ENCODE measurements around the gene ERH.

The ERH gene

GRCh38 chr14:69373104-69373503 is 25.0 kb downstream of the ERH start:
- TF ChIP-seq RAD21 (IDR thresholded peaks at IDR 0.05; ENCODE audit: low read depth) (no peak), TCF12 (IDR thresholded peaks at IDR 0.05; ENCODE audit: low read depth) (no peak), FOXM1 (IDR thresholded peaks at IDR 0.05; ENCODE audit: borderline replicate concordance, low read depth) (no peak), TAF1 (IDR thresholded peaks at IDR 0.05; ENCODE audit: low read depth) (no peak), NFIC (IDR thresholded peaks at IDR 0.05) (no peak), YY1 (IDR thresholded peaks at IDR 0.05; ENCODE audit: low read depth) (no peak), USF1 (IDR thresholded peaks at IDR 0.05) (no peak), EP300 (IDR thresholded peaks at IDR 0.05; ENCODE audit: borderline replicate concordance) (no peak), TEAD4 (IDR thresholded peaks at IDR 0.05) (no peak), EGR1 (IDR thresholded peaks at IDR 0.05) (no peak), CREB1 (IDR thresholded peaks at IDR 0.05; ENCODE audit: low read depth) (no peak), CEBPB (IDR thresholded peaks at IDR 0.05) (no peak)
- TF ChIP-seq, protein P1, sequence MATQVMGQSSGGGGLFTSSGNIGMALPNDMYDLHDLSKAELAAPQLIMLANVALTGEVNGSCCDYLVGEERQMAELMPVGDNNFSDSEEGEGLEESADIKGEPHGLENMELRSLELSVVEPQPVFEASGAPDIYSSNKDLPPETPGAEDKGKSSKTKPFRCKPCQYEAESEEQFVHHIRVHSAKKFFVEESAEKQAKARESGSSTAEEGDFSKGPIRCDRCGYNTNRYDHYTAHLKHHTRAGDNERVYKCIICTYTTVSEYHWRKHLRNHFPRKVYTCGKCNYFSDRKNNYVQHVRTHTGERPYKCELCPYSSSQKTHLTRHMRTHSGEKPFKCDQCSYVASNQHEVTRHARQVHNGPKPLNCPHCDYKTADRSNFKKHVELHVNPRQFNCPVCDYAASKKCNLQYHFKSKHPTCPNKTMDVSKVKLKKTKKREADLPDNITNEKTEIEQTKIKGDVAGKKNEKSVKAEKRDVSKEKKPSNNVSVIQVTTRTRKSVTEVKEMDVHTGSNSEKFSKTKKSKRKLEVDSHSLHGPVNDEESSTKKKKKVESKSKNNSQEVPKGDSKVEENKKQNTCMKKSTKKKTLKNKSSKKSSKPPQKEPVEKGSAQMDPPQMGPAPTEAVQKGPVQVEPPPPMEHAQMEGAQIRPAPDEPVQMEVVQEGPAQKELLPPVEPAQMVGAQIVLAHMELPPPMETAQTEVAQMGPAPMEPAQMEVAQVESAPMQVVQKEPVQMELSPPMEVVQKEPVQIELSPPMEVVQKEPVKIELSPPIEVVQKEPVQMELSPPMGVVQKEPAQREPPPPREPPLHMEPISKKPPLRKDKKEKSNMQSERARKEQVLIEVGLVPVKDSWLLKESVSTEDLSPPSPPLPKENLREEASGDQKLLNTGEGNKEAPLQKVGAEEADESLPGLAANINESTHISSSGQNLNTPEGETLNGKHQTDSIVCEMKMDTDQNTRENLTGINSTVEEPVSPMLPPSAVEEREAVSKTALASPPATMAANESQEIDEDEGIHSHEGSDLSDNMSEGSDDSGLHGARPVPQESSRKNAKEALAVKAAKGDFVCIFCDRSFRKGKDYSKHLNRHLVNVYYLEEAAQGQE (IDR thresholded peaks at IDR 0.05; ENCODE audit: low read depth), result no peak

GRCh38 chr14:69372146-69372545 is 26.0 kb downstream of the ERH start:
- TF ChIP-seq EP300 (IDR thresholded peaks at IDR 0.05; ENCODE audit: borderline replicate concordance) (no peak), CEBPB (IDR thresholded peaks at IDR 0.05) (no peak), USF1 (IDR thresholded peaks at IDR 0.05) (no peak), EGR1 (IDR thresholded peaks at IDR 0.05) (no peak), TCF12 (IDR thresholded peaks at IDR 0.05; ENCODE audit: low read depth) (no peak), YY1 (IDR thresholded peaks at IDR 0.05; ENCODE audit: low read depth) (no peak), TAF1 (IDR thresholded peaks at IDR 0.05; ENCODE audit: low read depth) (no peak), NFIC (IDR thresholded peaks at IDR 0.05) (no peak), RAD21 (IDR thresholded peaks at IDR 0.05; ENCODE audit: low read depth) (no peak), CREB1 (IDR thresholded peaks at IDR 0.05; ENCODE audit: low read depth) (no peak), ZBTB7A (IDR thresholded peaks at IDR 0.05; ENCODE audit: low read depth) (no peak), TEAD4 (IDR thresholded peaks at IDR 0.05) (no peak), FOXM1 (IDR thresholded peaks at IDR 0.05; ENCODE audit: borderline replicate concordance, low read depth) (no peak)
- TF ChIP-seq, protein P2, sequence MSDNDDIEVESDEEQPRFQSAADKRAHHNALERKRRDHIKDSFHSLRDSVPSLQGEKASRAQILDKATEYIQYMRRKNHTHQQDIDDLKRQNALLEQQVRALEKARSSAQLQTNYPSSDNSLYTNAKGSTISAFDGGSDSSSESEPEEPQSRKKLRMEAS (IDR thresholded peaks at IDR 0.05), result no peak
- TF ChIP-seq, protein P1 (IDR thresholded peaks at IDR 0.05; ENCODE audit: low read depth), result no peak

GRCh38 chr14:69370061-69370460 is 28.0 kb downstream of the ERH start:
- TF ChIP-seq TEAD4 (IDR thresholded peaks at IDR 0.05), result no peak
- TF ChIP-seq TCF12 (IDR thresholded peaks at IDR 0.05; ENCODE audit: low read depth), result no peak
- TF ChIP-seq CEBPB (IDR thresholded peaks at IDR 0.05), result no peak
- TF ChIP-seq CREB1 (IDR thresholded peaks at IDR 0.05; ENCODE audit: low read depth), result no peak
- TF ChIP-seq TAF1 (IDR thresholded peaks at IDR 0.05; ENCODE audit: low read depth), result no peak
- TF ChIP-seq EGR1 (IDR thresholded peaks at IDR 0.05), result no peak
- TF ChIP-seq, protein P1 (IDR thresholded peaks at IDR 0.05; ENCODE audit: low read depth), result no peak
- TF ChIP-seq YY1 (IDR thresholded peaks at IDR 0.05; ENCODE audit: low read depth), result no peak
- TF ChIP-seq, protein P2 (IDR thresholded peaks at IDR 0.05), result no peak
- TF ChIP-seq NFIC (IDR thresholded peaks at IDR 0.05), result no peak
- no peak for TF ChIP-seq RAD21 (IDR thresholded peaks at IDR 0.05; ENCODE audit: low read depth)
- TF ChIP-seq ZBTB7A (IDR thresholded peaks at IDR 0.05; ENCODE audit: low read depth), result no peak
- no peak for TF ChIP-seq FOXM1 (IDR thresholded peaks at IDR 0.05; ENCODE audit: borderline replicate concordance, low read depth)
- no peak for TF ChIP-seq USF1 (IDR thresholded peaks at IDR 0.05)
- TF ChIP-seq EP300 (IDR thresholded peaks at IDR 0.05; ENCODE audit: borderline replicate concordance), result no peak

- TF ChIP-seq RAD21 (IDR thresholded peaks at IDR 0.05; ENCODE audit: low read depth) (no peak), EGR1 (IDR thresholded peaks at IDR 0.05) (no peak), TCF12 (IDR thresholded peaks at IDR 0.05; ENCODE audit: low read depth) (no peak), EP300 (IDR thresholded peaks at IDR 0.05; ENCODE audit: borderline replicate concordance) (no peak), CEBPB (IDR thresholded peaks at IDR 0.05) (no peak), ZBTB7A (IDR thresholded peaks at IDR 0.05; ENCODE audit: low read depth) (no peak), YY1 (IDR thresholded peaks at IDR 0.05; ENCODE audit: low read depth) (no peak), NFIC (IDR thresholded peaks at IDR 0.05) (no peak), USF1 (IDR thresholded peaks at IDR 0.05) (no peak), FOXM1 (IDR thresholded peaks at IDR 0.05; ENCODE audit: borderline replicate concordance, low read depth) (no peak), TAF1 (IDR thresholded peaks at IDR 0.05; ENCODE audit: low read depth) (no peak), CREB1 (IDR thresholded peaks at IDR 0.05; ENCODE audit: low read depth) (no peak), TEAD4 (IDR thresholded peaks at IDR 0.05) (no peak)
- TF ChIP-seq, protein P1 (IDR thresholded peaks at IDR 0.05; ENCODE audit: low read depth), result no peak
- TF ChIP-seq, protein P2 (IDR thresholded peaks at IDR 0.05), result no peak
These were observed 29.7 kb downstream of the ERH start for GRCh38 chr14:69368381-69368780.
